Activated CD4-positive, alpha-beta T cell treated with anti-CD3 and anti-CD28 coated beads, Interleukin-2, amount 50 U/mL, for 4 hours (primary cell): ENCODE measurements around the gene SCRN2.
A peak's percentile ranks its signal among the peaks of the same experiment; 100 is the strongest.

Experiments used
- DNase-seq, 2 experiments: peaks; one replicate each; pipeline ENCODE4 v3.0.0-alpha.2; 2020

The SCRN2 gene

GRCh38 chr17:47871048-47871447 lies 30.0 kb upstream of the SCRN2 start:
- DNase-seq, result no peak

GRCh38 chr17:47870056-47870455 lies 29.0 kb upstream of the SCRN2 start:
- no peak for DNase-seq

GRCh38 chr17:47869114-47869513 lies 28.0 kb upstream of the SCRN2 start:
- no peak for DNase-seq

GRCh38 chr17:47867813-47868533 lies 26.9 kb upstream of the SCRN2 start:
- no peak for DNase-seq

- DNase-seq, result no peak
These were observed 25.9 kb upstream of the SCRN2 start for GRCh38 chr17:47866941-47867340.

- no peak for DNase-seq
These were observed 23.7 kb upstream of the SCRN2 start for GRCh38 chr17:47864791-47865216.

- DNase-seq, result no peak
These were observed 21.8 kb upstream of the SCRN2 start for GRCh38 chr17:47862621-47863440.

- DNase-seq, result no peak
These were observed 19.3 kb upstream of the SCRN2 start for GRCh38 chr17:47860386-47860785.

GRCh38 chr17:47857551-47858455 lies 16.7 kb upstream of the SCRN2 start:
- no peak for DNase-seq

- DNase-seq, result no peak
These were observed 15.8 kb upstream of the SCRN2 start for GRCh38 chr17:47856830-47857229.

- DNase-seq, result no peak
These were observed 14.7 kb upstream of the SCRN2 start for GRCh38 chr17:47855737-47856136.

- DNase-seq, result no peak
These were observed 12.5 kb upstream of the SCRN2 start for GRCh38 chr17:47853616-47854015.

GRCh38 chr17:47852113-47852949 lies 11.3 kb upstream of the SCRN2 start:
- DNase-seq, result no peak

- no peak for DNase-seq
These were observed 10.7 kb upstream of the SCRN2 start for GRCh38 chr17:47851764-47852112.

- peak; percentile 60 to 70 for DNase-seq
These were observed 9.9 kb upstream of the SCRN2 start, which contains the start of gene SP6 for GRCh38 chr17:47850692-47851573. Gene SP6 (minus strand): TSS chr17:47851163. CDS start chr17:47848429, 2,734 bp downstream.

- no peak for DNase-seq
These were observed 9.3 kb upstream of the SCRN2 start for GRCh38 chr17:47850373-47850691.

- DNase-seq, result no peak
These were observed 7.1 kb upstream of the SCRN2 start for GRCh38 chr17:47848198-47848513.

GRCh38 chr17:47847341-47848197 lies 6.5 kb upstream of the SCRN2 start:
- DNase-seq, result peak in 1 of 2 experiments; percentile 17

- DNase-seq, result no peak
These were observed 5.8 kb upstream of the SCRN2 start for GRCh38 chr17:47846716-47847340.

GRCh38 chr17:47845716-47846075 lies 4.6 kb upstream of the SCRN2 start:
- no peak for DNase-seq
